HG02973 (cell line): ENCODE data around the gene SNCB.

Source experiments
- ATAC-seq: cut with Tn5 transposase; IDR thresholded peaks from one replicate; pipeline ENCODE4 v1.9.1; 2021; ENCODE audit warnings: moderate library complexity; ENCODE audit not compliant: unreplicated experiment

Gene SNCB

GRCh38 chr5:176629853-176630680 lies at the start of gene SNCB, which contains the start of gene EIF4E1B:
SNCB (minus strand) TSS chr5:176630534; CDS start chr5:176629654, 880 bp downstream.
EIF4E1B (plus strand) TSS chr5:176630675; CDS start chr5:176642788, 12,113 bp downstream.
- ATAC-seq: peak; percentile 62

GRCh38 chr5:176679365-176680225 lies 49.3 kb upstream of the SNCB start:
- no peak for ATAC-seq

- no peak for ATAC-seq
Measured at GRCh38 chr5:176678584-176678983, 48.2 kb upstream of the SNCB start.

GRCh38 chr5:176677209-176677939 lies 47.0 kb upstream of the SNCB start:
- no peak for ATAC-seq

- peak; percentile 57 for ATAC-seq
Measured at GRCh38 chr5:176676361-176676824, 46.1 kb upstream of the SNCB start.

- ATAC-seq: no peak
Measured at GRCh38 chr5:176675676-176676360, 45.5 kb upstream of the SNCB start.

GRCh38 chr5:176674799-176675198 lies 44.5 kb upstream of the SNCB start:
- no peak for ATAC-seq

- no peak for ATAC-seq
Measured at GRCh38 chr5:176673651-176674583, 43.6 kb upstream of the SNCB start.

GRCh38 chr5:176671890-176672747 lies 41.8 kb upstream of the SNCB start:
- no peak for ATAC-seq

GRCh38 chr5:176671399-176671798 lies 41.1 kb upstream of the SNCB start:
- no peak for ATAC-seq

- ATAC-seq: no peak
Measured at GRCh38 chr5:176670449-176670848, 40.1 kb upstream of the SNCB start.

GRCh38 chr5:176667637-176668036 lies 37.3 kb upstream of the SNCB start:
- no peak for ATAC-seq

- ATAC-seq: no peak
Measured at GRCh38 chr5:176665517-176665916, 35.2 kb upstream of the SNCB start.

- no peak for ATAC-seq
Measured at GRCh38 chr5:176664886-176665285, 34.6 kb upstream of the SNCB start.

- ATAC-seq: no peak
Measured at GRCh38 chr5:176664479-176664878, 34.1 kb upstream of the SNCB start.

GRCh38 chr5:176663566-176663965 lies 33.2 kb upstream of the SNCB start:
- no peak for ATAC-seq

- no peak for ATAC-seq
Measured at GRCh38 chr5:176662371-176663333, 32.3 kb upstream of the SNCB start.
